HUES48 (cell line): ENCODE results near the gene ELL2.

Source experiments
- H3K27ac ChIP-seq: one replicate; pipeline ENCODE4 v1.7.0; 2013; ENCODE audit warnings: low read depth, low read length, inconsistent platforms
- H3K27me3 ChIP-seq: 2 replicates; pipeline ENCODE4 v1.6.1; 2013; ENCODE audit warnings: mild to moderate bottlenecking, low read length; ENCODE audit not compliant: control insufficient read depth, insufficient read depth
- H3K36me3 ChIP-seq: 2 replicates; pipeline ENCODE4 v1.6.1; 2013; ENCODE audit warnings: low read length; ENCODE audit not compliant: control insufficient read depth, insufficient read depth
- H3K4me1 ChIP-seq: 2 replicates; pipeline ENCODE4 v1.6.1; 2013; ENCODE audit warnings: mild to moderate bottlenecking, low read length; ENCODE audit not compliant: control insufficient read depth, insufficient read depth
- H3K4me3 ChIP-seq: 2 replicates; pipeline ENCODE4 v1.5.1; 2013; ENCODE audit warnings: mild to moderate bottlenecking, low read depth, low read length
- H3K9ac ChIP-seq: 2 replicates; pipeline ENCODE4 v1.6.1; 2013; ENCODE audit warnings: mild to moderate bottlenecking, low read depth, low read length, moderate library complexity
- H3K9me3 ChIP-seq: 2 replicates; pipeline ENCODE4 v1.6.1; 2013; ENCODE audit warnings: low read length; ENCODE audit not compliant: control insufficient read depth, insufficient read depth

The ELL2 gene

DNA sequence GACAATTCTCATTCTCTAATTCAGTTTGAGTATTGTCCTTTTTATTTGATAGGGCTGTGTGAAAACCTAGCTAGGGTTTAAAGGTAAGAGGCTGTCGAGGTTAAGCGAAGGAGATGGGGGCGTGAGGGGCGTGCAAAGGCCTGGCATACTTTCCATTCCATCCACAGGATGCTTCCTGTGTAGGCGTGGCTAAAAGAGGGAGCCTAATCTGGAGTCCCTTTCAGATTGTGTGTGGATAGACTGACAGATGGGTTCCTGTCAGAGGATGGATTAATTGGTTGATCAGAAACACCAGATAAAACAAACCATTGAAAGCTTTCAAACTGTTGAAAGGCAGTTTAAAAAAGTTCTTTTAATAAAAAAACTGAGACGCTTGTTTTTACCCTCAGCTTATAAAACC lies 1.1 kb upstream of the ELL2 start:
- peaks cover 50% of the 10 kb centered on the region for H3K4me1 ChIP-seq
- no peaks in the 10 kb centered on the region for H3K36me3 ChIP-seq
- H3K27ac ChIP-seq: peak overlapping the region; percentile 84
- peak overlapping the region; percentile 76 for H3K4me3 ChIP-seq
- peaks cover 10% of the 10 kb centered on the region for H3K27me3 ChIP-seq
- no peaks in the 10 kb centered on the region for H3K9me3 ChIP-seq
- H3K9ac ChIP-seq: peak overlapping the region; percentile 81; the same call in 1 of the 2 replicates

DNA sequence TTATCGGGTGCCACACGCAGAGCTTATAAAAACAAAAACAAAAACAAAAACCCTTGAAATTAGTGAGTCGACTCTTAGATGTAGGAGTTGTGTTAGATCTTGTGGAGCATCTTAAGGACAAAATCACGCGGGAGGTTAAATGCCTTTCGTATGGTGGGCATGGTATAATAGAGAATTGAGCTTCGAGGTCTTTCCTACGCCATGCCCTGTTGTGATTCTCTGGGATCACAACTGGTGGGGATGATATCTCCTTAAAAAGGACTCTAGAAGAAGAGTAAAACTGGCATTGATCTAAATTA lies 773 bp upstream of the ELL2 start:
- H3K27ac ChIP-seq: peak overlapping the region; percentile 84
- H3K4me3 ChIP-seq: peak overlapping the region; percentile 76
- no peaks in the 10 kb centered on the region for H3K9me3 ChIP-seq
- H3K36me3 ChIP-seq: no peaks in the 10 kb centered on the region
- peak overlapping the region; percentile 81 for H3K9ac ChIP-seq
- H3K27me3 ChIP-seq: peaks cover 10% of the 10 kb centered on the region
- H3K4me1 ChIP-seq: peaks cover 53% of the 10 kb centered on the region

DNA sequence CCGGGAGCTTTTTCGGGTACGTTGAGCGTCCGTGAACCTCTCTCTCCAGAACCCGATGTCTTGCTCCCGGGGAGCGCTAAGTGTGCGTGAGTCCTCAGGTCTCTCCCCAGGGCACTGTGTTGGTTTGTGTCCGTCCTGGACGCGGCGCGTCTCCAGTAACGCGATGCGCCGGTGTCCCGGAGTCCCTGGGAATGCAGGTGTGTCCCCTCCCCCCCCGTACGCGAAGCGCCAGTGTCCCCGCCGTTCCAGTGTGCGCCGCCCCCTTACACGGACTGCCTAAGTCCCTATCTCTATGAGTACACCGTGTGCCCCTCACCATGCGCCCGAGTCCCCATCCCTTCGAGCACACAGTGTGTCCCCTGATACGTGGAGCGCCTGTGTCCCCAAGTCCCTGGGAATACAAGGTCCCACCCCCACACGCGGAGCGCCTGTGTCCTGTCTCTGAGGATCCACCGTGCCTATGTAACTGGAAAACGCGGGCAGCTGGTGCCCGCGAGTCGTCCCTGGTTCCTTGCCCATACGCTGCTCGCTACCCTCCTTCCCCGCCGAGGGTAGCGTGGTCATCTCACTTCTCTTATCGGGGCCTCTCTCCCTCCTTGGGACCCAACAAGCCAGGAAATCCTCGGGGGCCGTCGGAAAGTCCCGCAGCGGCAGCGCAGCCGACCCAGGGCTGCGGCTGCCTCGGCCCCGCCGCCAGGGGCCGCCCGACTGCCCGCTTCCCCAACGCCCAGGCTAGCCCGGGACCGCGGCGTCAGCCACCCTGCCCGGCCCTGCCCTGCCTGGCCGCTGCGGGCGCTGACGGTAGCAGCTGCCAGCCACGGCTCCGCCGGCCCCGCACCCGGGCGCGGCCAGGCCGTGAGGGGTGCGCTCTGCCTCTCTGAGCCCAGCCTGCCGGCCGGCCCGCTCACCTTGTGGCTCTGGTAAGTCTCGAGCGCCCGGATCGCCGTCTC lies 709 bp downstream of the ELL2 start:
- H3K27me3 ChIP-seq: peaks cover 10% of the 10 kb centered on the region
- peak overlapping the region; percentile 76 for H3K4me3 ChIP-seq
- H3K9me3 ChIP-seq: no peaks in the 10 kb centered on the region
- peaks cover 64% of the 10 kb centered on the region for H3K4me1 ChIP-seq
- H3K27ac ChIP-seq: peak overlapping the region; percentile 84
- H3K36me3 ChIP-seq: no peaks in the 10 kb centered on the region
- peak overlapping the region; percentile 92 for H3K9ac ChIP-seq

DNA sequence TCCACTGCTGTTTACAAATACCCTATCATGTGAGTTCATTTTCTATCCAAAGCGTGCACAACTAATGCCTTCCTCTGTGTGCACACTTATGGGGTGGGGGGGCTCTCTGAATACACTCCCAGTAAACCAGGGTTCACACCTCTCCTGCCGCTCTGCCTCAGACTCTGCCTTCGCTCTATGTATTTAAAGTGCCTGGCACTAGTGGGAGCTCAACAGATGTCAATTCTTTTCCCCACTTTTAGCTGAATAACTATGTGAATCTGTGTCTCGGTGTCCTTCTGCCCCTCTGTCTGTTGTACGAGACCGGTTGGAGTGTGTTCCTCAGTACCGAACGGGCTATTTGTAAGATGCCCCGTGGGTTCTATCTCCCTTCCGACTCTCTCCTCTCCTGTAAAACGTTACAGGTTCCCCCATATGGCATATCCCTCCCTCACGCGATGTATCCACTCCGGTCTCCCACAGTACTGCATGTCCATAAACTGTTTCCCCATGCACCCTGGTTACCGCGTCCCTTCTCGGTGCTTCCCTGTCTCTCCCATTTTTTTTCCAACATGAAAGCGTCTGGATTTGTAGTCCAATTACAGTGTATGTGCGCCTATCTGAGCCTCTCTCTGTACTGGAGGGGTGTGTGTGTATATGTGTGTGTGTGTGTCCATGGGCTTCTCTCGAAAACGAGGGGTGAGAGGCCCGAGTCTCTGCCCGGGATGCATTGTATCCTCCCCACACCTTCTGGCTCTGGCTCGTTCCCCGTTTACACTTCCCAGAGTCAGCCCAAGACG lies 1.6 kb downstream of the ELL2 start:
- Histone ChIP-seq H3K4me1 (peaks cover 64% of the 10 kb centered on the region), H3K9ac (peak overlapping the region; percentile 92; the same call in 1 of the 2 replicates), H3K36me3 (no peaks in the 10 kb centered on the region), H3K4me3 (peak overlapping the region; percentile 76), H3K27me3 (peaks cover 10% of the 10 kb centered on the region), H3K9me3 (no peaks in the 10 kb centered on the region), H3K27ac (no peak overlapping the region)

DNA sequence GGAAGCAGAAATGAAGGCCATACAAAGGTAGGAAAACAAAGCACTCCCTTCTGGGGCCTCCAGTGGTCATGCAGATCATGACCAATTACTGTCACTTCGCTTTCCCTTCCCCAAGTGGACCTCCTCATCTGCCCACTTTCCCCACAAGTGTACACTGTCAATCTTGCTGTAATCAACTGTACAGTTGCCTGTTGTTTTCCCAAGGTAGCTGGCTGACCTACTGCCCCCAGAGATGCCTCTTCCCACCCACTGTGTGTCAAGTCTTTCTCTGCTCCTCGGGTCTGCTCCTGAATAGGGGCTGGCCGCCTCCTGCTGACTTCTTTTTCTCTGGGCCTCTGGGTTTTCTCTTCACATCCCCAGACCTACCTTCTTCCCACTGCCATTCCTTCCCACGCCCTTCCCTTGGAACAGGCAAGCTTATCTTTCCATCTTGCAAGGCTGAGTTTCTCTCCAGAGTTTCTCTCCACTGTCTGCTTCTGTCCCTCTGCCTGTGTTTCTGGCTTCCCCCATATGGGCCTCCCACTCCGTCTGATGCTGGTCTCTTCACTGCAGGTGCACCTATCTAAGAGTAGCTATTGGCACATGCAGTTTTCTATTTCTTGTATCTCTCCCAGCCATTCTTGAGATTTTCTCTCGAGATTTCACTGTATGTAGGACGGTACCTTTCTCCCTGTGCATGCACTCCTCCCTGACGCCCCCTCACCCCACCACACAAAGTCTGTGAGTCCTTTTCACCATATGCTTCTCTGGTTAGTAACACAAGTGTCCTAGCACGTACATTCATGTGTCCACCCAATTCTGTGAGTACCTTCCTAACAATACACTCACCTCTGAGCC lies 2.4 kb downstream of the ELL2 start:
- Histone ChIP-seq H3K4me1 (peaks cover 60% of the 10 kb centered on the region), H3K36me3 (no peaks in the 10 kb centered on the region), H3K9ac (no peak overlapping the region), H3K9me3 (no peaks in the 10 kb centered on the region), H3K27ac (no peak overlapping the region), H3K4me3 (peak overlapping the region; percentile 76), H3K27me3 (peaks cover 10% of the 10 kb centered on the region)

DNA sequence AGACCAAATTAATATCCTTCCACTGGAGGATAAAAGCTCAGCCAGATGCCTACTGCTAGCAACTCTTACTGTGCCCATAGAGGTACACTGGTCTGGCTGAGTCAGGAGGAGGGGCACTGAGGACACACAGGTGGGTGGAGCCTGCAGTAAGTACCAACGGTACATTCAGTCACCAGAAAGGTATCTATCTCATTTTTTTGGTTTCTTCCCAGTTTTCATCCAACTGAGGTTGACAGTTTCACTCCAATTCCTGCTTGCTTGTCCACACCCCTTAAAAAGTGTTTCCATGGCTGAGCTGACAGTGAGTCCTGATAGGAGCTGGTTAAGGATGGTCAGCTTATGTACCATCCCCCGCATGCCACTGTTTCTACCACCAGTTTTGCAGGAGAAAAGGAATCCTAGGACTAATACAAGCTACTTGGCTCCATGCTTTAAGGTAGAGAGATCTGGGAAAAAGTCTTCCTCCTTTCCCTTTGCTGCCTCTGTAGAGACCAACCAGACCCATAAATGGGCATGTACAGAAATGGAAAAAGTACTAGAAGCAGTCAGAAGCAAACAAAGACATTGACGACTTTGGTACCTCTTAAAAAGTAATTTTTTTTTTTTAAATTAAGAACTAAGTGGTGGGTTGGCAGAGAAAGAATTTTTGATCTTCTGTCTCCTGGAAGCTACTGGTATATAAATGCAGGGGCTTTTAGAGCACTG lies 3.2 kb downstream of the ELL2 start:
- peak overlapping the region; percentile 76; the same call in 1 of the 2 replicates for H3K4me3 ChIP-seq

DNA sequence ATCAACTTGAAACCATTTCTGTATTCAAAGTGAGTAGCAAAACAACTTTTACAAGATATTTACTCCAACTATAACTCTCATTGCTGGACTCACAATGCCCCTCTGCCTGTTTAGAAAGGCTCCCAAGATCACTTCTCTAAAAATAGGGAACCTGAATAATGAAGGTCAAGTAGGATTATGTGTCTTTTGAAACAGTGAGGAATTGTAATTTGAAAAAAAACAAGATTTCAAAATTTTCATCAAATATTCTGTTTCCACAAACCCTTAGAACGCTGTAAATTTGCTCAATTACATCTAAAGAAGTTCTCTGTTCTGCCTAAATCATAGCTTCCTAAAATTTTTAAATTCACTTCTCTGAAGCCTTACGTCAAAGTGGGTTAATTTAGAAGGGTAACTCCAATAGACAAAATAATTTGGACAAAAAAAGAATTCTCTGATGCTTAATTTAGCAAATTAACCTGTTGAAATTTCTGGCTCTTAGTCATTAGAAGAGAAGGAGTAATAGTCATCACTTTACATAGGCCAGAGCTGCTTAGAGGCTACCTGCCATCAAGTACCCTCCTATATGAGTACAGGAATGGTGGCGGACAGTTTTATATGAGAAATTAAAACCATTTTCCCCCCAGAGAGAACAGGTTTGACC lies 4.0 kb downstream of the ELL2 start:
- Histone ChIP-seq H3K27me3 (peaks cover 10% of the 10 kb centered on the region), H3K4me1 (peaks cover 46% of the 10 kb centered on the region), H3K4me3 (no peak overlapping the region), H3K9ac (no peak overlapping the region), H3K27ac (no peak overlapping the region), H3K9me3 (no peaks in the 10 kb centered on the region), H3K36me3 (no peaks in the 10 kb centered on the region)

More for the DNA sequence above, 3.2 kb downstream of the ELL2 start:
- peaks cover 10% of the 10 kb centered on the region for H3K27me3 ChIP-seq
- H3K9ac ChIP-seq: no peak overlapping the region
- H3K4me1 ChIP-seq: peaks cover 53% of the 10 kb centered on the region
- H3K9me3 ChIP-seq: no peaks in the 10 kb centered on the region
- H3K36me3 ChIP-seq: no peaks in the 10 kb centered on the region
- H3K27ac ChIP-seq: no peak overlapping the region

DNA sequence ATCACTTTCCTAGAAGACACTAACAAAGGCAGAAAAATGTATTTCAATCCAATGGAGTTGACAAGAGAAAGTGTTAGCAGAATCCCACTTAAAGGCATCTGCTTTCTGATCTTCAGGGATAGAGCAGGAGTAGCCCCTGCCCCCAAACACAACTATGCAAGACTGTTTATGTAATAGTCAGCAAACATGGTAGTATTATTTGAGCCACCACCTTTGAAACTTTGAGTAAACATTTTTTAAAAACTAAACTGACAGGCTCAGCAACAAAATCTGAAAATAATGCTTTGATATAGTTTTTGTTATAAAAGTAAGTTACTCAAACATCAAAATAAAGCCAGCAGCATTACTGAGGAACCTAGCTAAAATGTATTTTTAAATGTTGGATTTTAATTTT lies 4.8 kb downstream of the ELL2 start:
- Histone ChIP-seq H3K27me3 (peaks cover 10% of the 10 kb centered on the region), H3K4me3 (no peak overlapping the region), H3K4me1 (peaks cover 40% of the 10 kb centered on the region), H3K36me3 (no peaks in the 10 kb centered on the region), H3K9me3 (no peaks in the 10 kb centered on the region), H3K9ac (no peak overlapping the region), H3K27ac (no peak overlapping the region)

DNA sequence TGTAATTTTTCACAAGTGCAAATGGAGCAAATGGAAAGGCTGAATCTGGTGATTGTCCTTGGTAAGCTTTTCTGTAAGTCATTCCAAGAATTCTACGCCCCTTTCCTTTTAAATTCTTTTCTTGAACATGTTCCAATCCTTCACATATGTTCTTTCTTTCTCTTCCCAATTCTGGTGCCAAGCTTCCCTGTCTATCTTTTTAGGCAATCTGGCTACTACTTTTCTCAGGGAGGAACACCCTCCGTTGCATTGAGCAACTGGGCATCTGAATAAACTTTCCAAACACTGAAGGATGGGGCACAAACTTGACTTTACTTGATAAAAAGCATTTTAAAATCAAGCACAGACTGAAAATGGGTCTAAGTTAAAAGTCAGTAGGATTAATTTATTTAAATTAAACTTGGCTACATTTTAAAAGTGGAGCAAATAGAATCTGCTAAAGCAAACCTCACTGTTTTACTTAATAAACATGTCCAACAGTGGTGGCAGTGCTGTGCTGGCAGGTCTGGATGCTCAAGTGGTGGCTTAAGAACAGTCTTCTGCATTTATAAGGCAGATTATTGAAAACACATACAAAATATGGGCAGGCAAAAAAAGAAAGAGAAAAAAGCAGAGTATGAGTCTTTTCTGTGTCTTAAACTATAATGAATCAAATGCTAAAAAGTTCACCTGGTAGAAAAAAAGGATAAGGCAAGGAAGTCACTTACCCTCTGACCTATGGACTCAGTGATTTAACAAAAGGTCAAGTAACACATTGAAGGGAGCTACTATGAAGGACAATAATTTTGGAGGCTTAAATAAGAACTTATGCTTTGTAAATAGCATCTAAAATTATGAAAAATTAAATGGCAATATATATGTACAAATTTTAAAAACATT lies 5.4 kb downstream of the ELL2 start:
- H3K4me3 ChIP-seq: no peak overlapping the region

More for the DNA sequence above, 5.4 kb downstream of the ELL2 start:
- peaks cover 10% of the 10 kb centered on the region for H3K27me3 ChIP-seq
- H3K9ac ChIP-seq: no peak overlapping the region
- H3K27ac ChIP-seq: no peak overlapping the region
- no peaks in the 10 kb centered on the region for H3K9me3 ChIP-seq
- H3K4me1 ChIP-seq: peaks cover 40% of the 10 kb centered on the region
- H3K36me3 ChIP-seq: no peaks in the 10 kb centered on the region
